GM10248 (cell line): Measurements from ENCODE around the gene CSMD2.

Source experiments
- CTCF ChIA-PET: fragments of 300-600 bp; sonication (Branson Sonifier 250); formaldehyde crosslinking; extraction: SDS; loops from one replicate; lab custom pipeline; 2021; ENCODE audit warnings: antibody characterized with exemption; lab: Yijun Ruan, JAX
- POLR2A ChIA-PET: fragments of 350-650 bp; sonication (Branson Sonifier 250); formaldehyde crosslinking; extraction: SDS; loops from one replicate; lab custom pipeline; 2020; ENCODE audit warnings: antibody characterized with exemption; lab: Yijun Ruan, JAX
- DNase-seq: peaks from one replicate; pipeline ENCODE4 v3.0.0; 2012; ENCODE audit errors: extremely low spot score
- CTCF ChIP-seq: IDR thresholded peaks from 2 replicates; pipeline ENCODE4 v1.5.1; 2012; ENCODE audit warnings: mild to moderate bottlenecking, low read depth; ENCODE audit errors: extremely low read depth, missing control alignments, control extremely low read depth

The CSMD2 gene

DNA sequence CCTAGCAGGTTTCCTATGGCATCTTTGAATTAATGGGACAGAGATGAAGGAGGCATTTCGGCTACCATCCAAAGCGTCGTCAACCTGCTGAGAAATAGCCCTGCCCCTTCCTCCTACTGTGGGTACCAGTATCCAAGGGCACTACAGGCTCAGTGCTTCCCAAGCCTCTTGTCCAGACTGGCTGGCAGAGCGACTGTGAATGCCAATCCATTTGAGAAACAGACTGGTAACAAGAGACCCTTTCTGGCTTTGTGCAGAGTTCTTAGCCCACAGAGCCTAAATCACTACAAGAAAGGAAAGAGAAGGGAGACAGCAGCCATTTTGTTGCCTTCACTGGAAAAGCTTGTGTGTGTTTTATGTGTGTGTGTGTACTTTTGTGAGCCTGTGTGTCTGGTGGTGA lies 185.7 kb downstream of the CSMD2 start:
- DNase-seq, result no peak
- POLR2A ChIA-PET, result no interaction called here
- TF ChIP-seq CTCF, result no peak
- CTCF ChIA-PET, result no interaction called here

DNA sequence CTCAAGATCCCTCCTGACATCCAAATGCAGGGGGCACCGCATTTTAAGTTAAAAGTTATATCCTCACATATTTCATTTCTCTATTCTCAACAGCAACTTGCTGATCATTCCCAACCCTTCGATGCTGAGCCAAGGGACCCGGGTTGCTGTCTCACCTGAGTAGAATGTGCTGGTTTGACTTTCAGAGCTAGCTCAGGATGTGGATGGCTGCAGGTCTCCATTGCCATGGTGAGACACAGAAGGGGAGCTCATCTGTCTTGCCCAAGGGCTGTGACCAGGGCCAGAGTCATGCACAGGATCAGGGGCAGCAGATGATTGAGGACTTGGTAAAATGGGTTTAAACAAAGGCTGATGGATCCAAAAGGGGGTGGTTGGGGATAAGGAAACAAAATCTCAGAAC lies 189.1 kb downstream of the CSMD2 start:
- no peak for TF ChIP-seq CTCF
- ChIA-PET POLR2A (no interaction called here), CTCF (interaction anchor here (1.1 kb wide), 1 partner anchor 28 kb away, joined by 3 read pairs; no protein-coding TSS in a partner anchor)
- DNase-seq, result no peak

DNA sequence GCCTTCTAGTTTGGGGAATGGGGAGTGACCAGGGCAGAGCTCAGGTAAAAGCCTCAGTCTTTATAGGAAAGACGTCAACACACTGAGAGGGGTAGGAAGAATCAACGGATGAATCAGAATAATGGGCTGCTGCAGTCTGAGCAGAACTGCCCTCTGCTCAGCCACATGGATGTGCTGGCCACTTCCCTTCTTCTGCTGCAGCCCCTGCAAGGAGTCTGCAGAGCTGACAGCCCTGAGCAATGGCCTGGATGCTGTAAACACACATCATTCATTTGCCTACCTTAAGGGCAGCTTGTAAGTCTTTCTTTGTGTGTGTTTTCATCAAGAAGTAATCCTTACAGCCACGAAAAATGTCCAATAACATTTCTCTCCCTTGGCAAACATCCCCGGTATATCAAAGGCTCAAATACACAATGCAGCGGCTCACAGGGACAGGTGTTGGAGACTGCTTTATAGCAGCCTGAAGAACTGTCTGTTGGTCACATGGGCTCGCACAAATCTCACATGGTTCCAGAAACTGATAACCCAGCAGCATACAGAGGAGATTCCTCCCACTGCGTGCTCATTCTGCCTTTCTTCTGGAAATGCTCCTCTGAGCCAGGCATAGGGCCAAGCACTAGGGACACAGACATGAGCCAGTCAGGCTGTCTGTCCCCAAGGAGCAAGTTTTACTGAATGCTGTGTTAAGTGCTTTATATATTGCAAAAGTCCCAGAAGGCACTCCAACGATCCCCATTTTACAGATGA lies 191.1 kb downstream of the CSMD2 start:
- POLR2A ChIA-PET, result no interaction called here
- no peak for DNase-seq
- CTCF ChIA-PET, result no interaction called here
- no peak for TF ChIP-seq CTCF

DNA sequence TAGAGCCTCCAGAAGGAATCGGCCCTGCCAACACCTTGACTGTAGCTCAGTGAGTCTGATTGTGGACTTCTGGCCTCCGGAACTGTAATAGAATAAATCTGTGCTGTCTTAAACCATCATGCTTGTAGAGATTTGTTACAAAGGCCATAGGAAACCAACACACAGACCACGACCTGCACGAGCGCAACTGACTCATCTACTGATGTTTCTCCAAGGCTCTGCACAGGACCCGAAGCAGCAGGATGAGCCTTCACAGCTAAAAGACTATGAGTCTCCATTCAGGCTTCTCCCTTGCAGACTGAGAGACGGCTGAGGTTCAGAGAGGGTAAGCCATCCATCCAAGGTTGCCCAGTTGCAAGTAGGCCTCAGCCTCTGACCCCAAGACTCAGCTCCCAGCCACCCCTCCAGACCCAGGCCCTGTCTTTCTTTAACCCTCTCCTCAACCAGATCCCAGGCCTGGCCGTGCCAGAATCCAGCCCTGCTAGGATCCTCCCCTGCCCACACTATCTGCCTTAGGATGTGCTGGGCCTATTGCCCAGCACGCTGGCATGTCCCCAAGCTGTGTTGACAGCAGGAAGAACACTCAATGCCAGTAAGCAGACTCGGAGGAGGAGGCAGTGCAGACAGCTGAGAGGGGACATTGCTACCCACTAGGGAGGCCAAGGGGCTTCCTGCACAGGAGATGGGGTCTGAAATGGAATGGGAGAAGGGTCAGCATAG lies 192.2 kb downstream of the CSMD2 start:
- ChIA-PET POLR2A (no interaction called here), CTCF (no interaction called here)
- DNase-seq, result no peak
- TF ChIP-seq CTCF, result no peak

GRCh38 chr1:33971913-33972312 lies 193.1 kb downstream of the CSMD2 start:
- CTCF ChIA-PET, result no interaction called here
- DNase-seq, result no peak
- no peak for TF ChIP-seq CTCF
- POLR2A ChIA-PET, result no interaction called here

DNA sequence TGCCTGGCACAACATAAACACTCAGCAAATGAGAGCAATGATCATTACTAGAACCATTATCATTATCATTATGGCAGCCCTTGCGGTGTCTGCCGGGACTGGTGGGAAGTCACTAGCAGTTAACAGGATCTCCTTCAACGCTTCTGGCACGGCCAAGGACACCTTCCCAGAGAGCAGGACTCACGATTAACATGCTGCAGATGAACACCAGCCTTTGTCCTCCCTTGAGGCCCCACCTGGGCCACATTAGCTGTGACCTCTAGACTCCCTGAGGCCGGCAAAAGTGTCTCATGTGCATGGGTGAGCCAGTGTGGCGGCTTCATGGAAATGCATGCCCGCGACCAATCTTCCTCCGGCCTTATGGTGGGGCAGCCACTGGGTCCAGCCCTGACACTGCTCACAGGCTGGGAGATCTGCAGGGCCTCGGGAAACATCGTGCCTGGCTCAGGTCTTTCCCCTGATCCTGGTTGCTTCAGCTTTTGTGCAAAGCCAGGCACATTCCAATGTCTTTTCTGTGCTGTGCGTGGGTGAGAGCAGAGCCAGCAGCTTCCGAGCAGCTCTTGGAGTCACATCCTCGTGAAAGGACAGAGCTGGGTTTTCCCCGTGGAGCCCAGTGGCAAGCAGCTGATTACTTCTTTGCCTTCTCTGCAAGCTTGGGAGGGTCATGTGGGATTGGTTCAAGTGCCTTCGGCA lies 193.9 kb downstream of the CSMD2 start:
- DNase-seq, result no peak
- POLR2A ChIA-PET, result no interaction called here
- no peak for TF ChIP-seq CTCF
- CTCF ChIA-PET, result no interaction called here
